ENCODE measurements around the gene TSTD1. TPM values are rescaled to one million over a fixed set of nuclear protein-coding genes. Genes with fewer than 3 reads are reported as not detected.
"Not testable (repeated sequence)": the region's sequence is repeated elsewhere in the genome, so short reads cannot be mapped to it uniquely, and the experiment has no call there.

Gene TSTD1
- total and polyA plus RNA-seq, 2 experiments from 2014 or later = 94.9 to 244 TPM

GRCh38 chr1:161017756-161018630 is 20.8 kb downstream of the TSTD1 start:
- no peak for ATAC-seq

GRCh38 chr1:161017181-161017580 is 21.6 kb downstream of the TSTD1 start:
- not testable (repeated sequence) for H3K9me2 ChIP-seq (ENCODE audit: insufficient read depth); H3K36me3 ChIP-seq (ENCODE audit: insufficient read depth); H3K27me3 ChIP-seq (ENCODE audit: insufficient read depth); ATAC-seq; H2AFZ ChIP-seq; DNase-seq (ENCODE audit: low spot score); H3K9me3 Mint-ChIP-seq
- peaks cover 11% of the 10 kb centered on the region for H3K27me3 Mint-ChIP-seq (ENCODE audit: insufficient read depth, low read depth, poor library complexity)
- H3K4me3 Mint-ChIP-seq = peak overlapping the region; percentile 89
- H4K20me1 ChIP-seq (replicated peaks; ENCODE audit: insufficient read depth) = peaks cover 50% of the 10 kb centered on the region
- H3K27ac Mint-ChIP-seq = peak overlapping the region; percentile 95
- H3K4me1 ChIP-seq (ENCODE audit: insufficient read depth) = peaks cover 59% of the 10 kb centered on the region
- peaks cover 21% of the 10 kb centered on the region for H3F3A ChIP-seq (replicated peaks; ENCODE audit: low read depth)
- H3K4me1 Mint-ChIP-seq = peaks cover 62% of the 10 kb centered on the region
- peak overlapping the region; percentile 99 for H3K4me3 ChIP-seq
- peaks cover 33% of the 10 kb centered on the region for H3K36me3 Mint-ChIP-seq (ENCODE audit: low read depth)
- H3K4me2 ChIP-seq = peak overlapping the region; percentile 97
- peak overlapping the region; percentile 94; the same call in 1 of the 2 replicates for H3K27ac ChIP-seq (ENCODE audit: low read depth)
- H3K79me2 ChIP-seq (replicated peaks; ENCODE audit: insufficient read depth) = peaks cover 86% of the 10 kb centered on the region

More at GRCh38 chr1:161017756-161018630, 20.8 kb downstream of the TSTD1 start:
- no peaks in the 10 kb centered on the region for H3K9me2 ChIP-seq (ENCODE audit: insufficient read depth)
- H3K36me3 Mint-ChIP-seq (ENCODE audit: low read depth) = peaks cover 32% of the 10 kb centered on the region
- H2AFZ ChIP-seq = no peak overlapping the region
- H3K4me1 Mint-ChIP-seq = peaks cover 58% of the 10 kb centered on the region
- H3K79me2 ChIP-seq (replicated peaks; ENCODE audit: insufficient read depth) = peaks cover 78% of the 10 kb centered on the region
- H3K4me2 ChIP-seq = peak overlapping the region; percentile 97
- DNase-seq (ENCODE audit: low spot score) = no peak
- H3K27me3 Mint-ChIP-seq (ENCODE audit: insufficient read depth, low read depth, poor library complexity) = peaks cover 11% of the 10 kb centered on the region
- peak overlapping the region; percentile 89 for H3K4me3 Mint-ChIP-seq
- TF ChIP-seq EZH2phosphoT487 (IDR thresholded peaks at IDR 0.05; ENCODE audit: unreplicated experiment) (no peak), CTCF (conservative IDR thresholded peaks at IDR 0.05; ENCODE audit: low read depth in 2 of 2) (no peak), JUNB (IDR thresholded peaks at IDR 0.05; ENCODE audit: unreplicated experiment) (no peak), ETS1 (IDR thresholded peaks at IDR 0.05) (no peak), ZNF114 (CRISPR knock-in tag; IDR thresholded peaks at IDR 0.05) (no peak), CREB1 (CRISPR knock-in tag; IDR thresholded peaks at IDR 0.05; ENCODE audit: low read depth) (no peak), POLR2AphosphoS5 (IDR thresholded peaks at IDR 0.05; ENCODE audit: low read depth) (no peak), NANOG (IDR thresholded peaks at IDR 0.05; ENCODE audit: borderline replicate concordance) (no peak), EZH2 (IDR thresholded peaks at IDR 0.05; ENCODE audit: low read depth, unreplicated experiment) (no peak), STAT1 (IDR thresholded peaks at IDR 0.05; ENCODE audit: unreplicated experiment) (no peak)
- H3K4me1 ChIP-seq (ENCODE audit: insufficient read depth) = peaks cover 51% of the 10 kb centered on the region
- H3K27me3 ChIP-seq (ENCODE audit: insufficient read depth) = no peaks in the 10 kb centered on the region
- H3K27ac Mint-ChIP-seq = peak overlapping the region; percentile 95
- peak overlapping the region; percentile 94 for H3K27ac ChIP-seq (ENCODE audit: low read depth)
- peaks cover 43% of the 10 kb centered on the region for H4K20me1 ChIP-seq (replicated peaks; ENCODE audit: insufficient read depth)
- H3K36me3 ChIP-seq (ENCODE audit: insufficient read depth) = no peaks in the 10 kb centered on the region
- H3K9me3 Mint-ChIP-seq = no peaks in the 10 kb centered on the region; the same call in 2 of the 3 replicates
- H3K4me3 ChIP-seq = peak overlapping the region; percentile 99
- H3F3A ChIP-seq (replicated peaks; ENCODE audit: low read depth) = peaks cover 21% of the 10 kb centered on the region

GRCh38 chr1:161016683-161017082 is 22.1 kb downstream of the TSTD1 start:
- H3K79me2 ChIP-seq (replicated peaks; ENCODE audit: insufficient read depth) = peaks cover 91% of the 10 kb centered on the region

More at GRCh38 chr1:161016683-161017082, 22.1 kb downstream of the TSTD1 start:
- H3K9me3 Mint-ChIP-seq; H3K9me2 ChIP-seq (ENCODE audit: insufficient read depth); H2AFZ ChIP-seq; H3K27me3 Mint-ChIP-seq (ENCODE audit: insufficient read depth, low read depth, poor library complexity); H3K27ac ChIP-seq (ENCODE audit: low read depth); H3K36me3 ChIP-seq (ENCODE audit: insufficient read depth); ATAC-seq; H3K27me3 ChIP-seq (ENCODE audit: insufficient read depth); DNase-seq (ENCODE audit: low spot score): not testable (repeated sequence)
- Mint-ChIP-seq H3K36me3 (ENCODE audit: low read depth) (peaks cover 33% of the 10 kb centered on the region), H3K4me3 (peak overlapping the region; percentile 27; the same call in 1 of the 3 replicates), H3K4me1 (peaks cover 65% of the 10 kb centered on the region), H3K27ac (peak overlapping the region; percentile 81)
- Histone ChIP-seq H3K4me3 (peak overlapping the region; percentile 28; the same call in 1 of the 2 replicates), H4K20me1 (replicated peaks; ENCODE audit: insufficient read depth) (peaks cover 54% of the 10 kb centered on the region), H3K4me2 (peak overlapping the region; percentile 97; the same call in 1 of the 2 replicates), H3K4me1 (ENCODE audit: insufficient read depth) (peaks cover 62% of the 10 kb centered on the region), H3F3A (replicated peaks; ENCODE audit: low read depth) (peaks cover 21% of the 10 kb centered on the region)
